Measurements from ENCODE around the gene PVR. TPM values are rescaled to one million over a fixed set of nuclear protein-coding genes. Genes with fewer than 3 reads are reported as not detected.

Gene PVR
- total RNA-seq, 2 experiments from 2014 or later = not detected

- no peaks in the 10 kb centered on the region for H4K20me1 ChIP-seq (ENCODE audit: insufficient read depth, low read length)
- no peaks in the 10 kb centered on the region for H3K36me3 ChIP-seq (ENCODE audit: insufficient read depth, low read length)
- no peaks in the 10 kb centered on the region for H3K9me3 ChIP-seq (ENCODE audit: low read length)
- intact Hi-C loops (cut with micrococcal nuclease; ENCODE audit: unreplicated experiment) = no loop called here
- DNase-seq (ENCODE audit: low spot score) = no peak
- CTCF ChIA-PET (ENCODE audit: unreplicated experiment) = no interaction called here
- H3K27ac ChIP-seq (ENCODE audit: low read depth, low read length, poor library complexity, severe bottlenecking) = no peak overlapping the region
- H3K9me2 ChIP-seq (ENCODE audit: insufficient read depth, low read length) = no peaks in the 10 kb centered on the region
- H3K4me3 ChIP-seq (ENCODE audit: low read depth, low read length, poor library complexity, severe bottlenecking) = no peak overlapping the region
- no peaks in the 10 kb centered on the region for H3K79me2 ChIP-seq (ENCODE audit: insufficient read depth, low read depth, low read length)
- no peak for TF ChIP-seq EZH2phosphoT487 (IDR thresholded peaks at IDR 0.05; ENCODE audit: borderline replicate concordance, low read depth, low read length)
- no peak for TF ChIP-seq CTCF (conservative IDR thresholded peaks at IDR 0.05; ENCODE audit: low read length)
- POLR2A ChIA-PET = no interaction called here
- no peaks in the 10 kb centered on the region for H3K4me1 ChIP-seq (ENCODE audit: insufficient read depth, low read length, poor library complexity, severe bottlenecking)
- BruUV-seq (replicated peaks) = no TSS peak
- no peak overlapping the region for H3K4me2 ChIP-seq (ENCODE audit: low read length)
- H2AFZ ChIP-seq (ENCODE audit: low read length) = no peak overlapping the region
Measured at GRCh38 chr19:44704982-44705381, 61.3 kb downstream of the PVR start.

- POLR2A ChIA-PET = no interaction called here
Measured at GRCh38 chr19:44705502-44706010, 61.8 kb downstream of the PVR start.

More at GRCh38 chr19:44705502-44706010, 61.8 kb downstream of the PVR start:
- Histone ChIP-seq H4K20me1 (ENCODE audit: insufficient read depth, low read length) (no peaks in the 10 kb centered on the region), H2AFZ (ENCODE audit: low read length) (no peak overlapping the region), H3K4me3 (ENCODE audit: low read depth, low read length, poor library complexity, severe bottlenecking) (no peak overlapping the region), H3K36me3 (ENCODE audit: insufficient read depth, low read length) (no peaks in the 10 kb centered on the region), H3K9me2 (ENCODE audit: insufficient read depth, low read length) (no peaks in the 10 kb centered on the region), H3K9me3 (ENCODE audit: low read length) (no peaks in the 10 kb centered on the region), H3K4me2 (ENCODE audit: low read length) (no peak overlapping the region), H3K4me1 (ENCODE audit: insufficient read depth, low read length, poor library complexity, severe bottlenecking) (no peaks in the 10 kb centered on the region), H3K27ac (ENCODE audit: low read depth, low read length, poor library complexity, severe bottlenecking) (no peak overlapping the region), H3K79me2 (ENCODE audit: insufficient read depth, low read depth, low read length) (no peaks in the 10 kb centered on the region)
- TF ChIP-seq CTCF (conservative IDR thresholded peaks at IDR 0.05; ENCODE audit: low read length) (no peak), EZH2phosphoT487 (IDR thresholded peaks at IDR 0.05; ENCODE audit: borderline replicate concordance, low read depth, low read length) (no peak)
- intact Hi-C loops (cut with micrococcal nuclease; ENCODE audit: unreplicated experiment) = no loop called here
- no TSS peak for BruUV-seq (replicated peaks)
- no peak for DNase-seq (ENCODE audit: low spot score)
- CTCF ChIA-PET (ENCODE audit: unreplicated experiment) = no interaction called here
